KG1 (cell line): Measurements from ENCODE around the gene SYNJ2BP.
"Not testable (repeated sequence)": the region's sequence is repeated elsewhere in the genome, so short reads cannot be mapped to it uniquely, and the experiment has no call there.

Experiments used
- DNase-seq: peaks from one replicate; lab custom pipeline; 2025; lab: John Stamatoyannopoulos, UW

Gene SYNJ2BP

GRCh38 chr14:70416725-70417349 is at the start of gene SYNJ2BP:
SYNJ2BP (minus strand) TSS chr14:70417090; CDS start chr14:70416963, 127 bp downstream.
- peak; percentile 84 for DNase-seq

- no peak for DNase-seq
Observed at GRCh38 chr14:70454731-70455130, 37.8 kb upstream of the SYNJ2BP start.

GRCh38 chr14:70451874-70452273 is 35.0 kb upstream of the SYNJ2BP start, which contains the start of gene ADAM21:
ADAM21 (plus strand) TSS chr14:70452174; CDS start chr14:70457500, 5,326 bp downstream.
- DNase-seq: no peak

GRCh38 chr14:70448633-70449340 is 31.9 kb upstream of the SYNJ2BP start:
- DNase-seq: no peak

- no peak for DNase-seq
Observed at GRCh38 chr14:70442750-70443149, 25.9 kb upstream of the SYNJ2BP start.

GRCh38 chr14:70441641-70442040 is 24.8 kb upstream of the SYNJ2BP start:
- DNase-seq: no peak

- DNase-seq: no peak
Observed at GRCh38 chr14:70436867-70437266, 20.0 kb upstream of the SYNJ2BP start.

- DNase-seq: not testable (repeated sequence)
Observed at GRCh38 chr14:70426555-70426954, 9.7 kb upstream of the SYNJ2BP start.

- peak; percentile 36 for DNase-seq
Observed at GRCh38 chr14:70425354-70425753, 8.5 kb upstream of the SYNJ2BP start.

GRCh38 chr14:70422538-70422937 is 5.6 kb upstream of the SYNJ2BP start:
- no peak for DNase-seq

- DNase-seq: not testable (repeated sequence)
Observed at GRCh38 chr14:70419270-70419931, 2.5 kb upstream of the SYNJ2BP start.

- DNase-seq: no peak
Observed at GRCh38 chr14:70416338-70416724, 559 bp downstream of the SYNJ2BP start.

- no peak for DNase-seq
Observed at GRCh38 chr14:70415788-70416187, 1.1 kb downstream of the SYNJ2BP start.

GRCh38 chr14:70407621-70408020 is 9.3 kb downstream of the SYNJ2BP start:
- DNase-seq: no peak

- DNase-seq: not testable (repeated sequence)
Observed at GRCh38 chr14:70406216-70406615, 10.7 kb downstream of the SYNJ2BP start.

GRCh38 chr14:70403335-70403734 is 13.6 kb downstream of the SYNJ2BP start:
- not testable (repeated sequence) for DNase-seq

GRCh38 chr14:70401643-70402042 is 15.2 kb downstream of the SYNJ2BP start:
- DNase-seq: no peak

GRCh38 chr14:70398706-70399431 is 18.0 kb downstream of the SYNJ2BP start:
- DNase-seq: no peak

- DNase-seq: no peak
Observed at GRCh38 chr14:70398280-70398679, 18.6 kb downstream of the SYNJ2BP start.

- no peak for DNase-seq
Observed at GRCh38 chr14:70397746-70398145, 19.1 kb downstream of the SYNJ2BP start.

- DNase-seq: no peak
Observed at GRCh38 chr14:70394674-70395306, 22.1 kb downstream of the SYNJ2BP start.

- DNase-seq: no peak
Observed at GRCh38 chr14:70392676-70393075, 24.2 kb downstream of the SYNJ2BP start.
